Measurements from ENCODE around the gene HTR3A.

The HTR3A gene

GRCh38 chr11:114019574-114019973, 44.7 kb downstream of the HTR3A start:
- TF ChIP-seq GATA3 (IDR thresholded peaks at IDR 0.05; ENCODE audit: low read depth, low read length) (no peak), GATA2 (IDR thresholded peaks at IDR 0.05; ENCODE audit: low read depth, low read length) (no peak)

DNA sequence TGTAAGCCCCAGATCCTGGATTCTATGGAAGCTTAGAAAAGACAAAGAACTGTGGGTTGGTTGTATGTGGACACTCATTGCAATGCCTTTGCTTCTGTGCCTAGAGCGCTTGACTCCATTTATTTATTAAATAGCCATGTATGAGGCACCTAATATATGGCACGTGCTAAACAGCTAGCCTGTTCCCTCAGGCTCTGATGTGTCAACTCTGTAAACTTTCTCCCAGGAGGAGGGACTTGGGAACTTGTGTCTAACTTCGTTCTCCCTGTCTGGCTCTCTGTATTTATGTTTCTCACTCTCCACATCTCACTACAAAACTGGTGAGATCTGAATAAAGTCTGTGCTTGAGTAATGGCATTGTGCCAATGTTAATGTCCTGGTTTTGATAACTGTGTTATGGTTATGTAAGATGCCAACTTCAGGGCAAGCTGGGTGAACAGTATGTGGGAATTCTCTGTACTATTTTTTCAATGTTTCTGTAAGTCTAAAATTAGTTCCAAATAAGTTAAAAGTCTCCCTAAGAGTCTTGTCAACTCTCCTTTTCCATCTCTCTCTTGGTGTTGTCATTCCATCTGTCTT, 50.5 kb downstream of the HTR3A start:
- TF ChIP-seq GATA2 (IDR thresholded peaks at IDR 0.05; ENCODE audit: low read depth, low read length) (no peak), GATA3 (IDR thresholded peaks at IDR 0.05; ENCODE audit: low read depth, low read length) (no peak)

- no peak for TF ChIP-seq GATA2 (IDR thresholded peaks at IDR 0.05; ENCODE audit: low read depth, low read length)
- no peak for TF ChIP-seq GATA3 (IDR thresholded peaks at IDR 0.05; ENCODE audit: low read depth, low read length)
These were observed 51.4 kb downstream of the HTR3A start for GRCh38 chr11:114026355-114026754.

DNA sequence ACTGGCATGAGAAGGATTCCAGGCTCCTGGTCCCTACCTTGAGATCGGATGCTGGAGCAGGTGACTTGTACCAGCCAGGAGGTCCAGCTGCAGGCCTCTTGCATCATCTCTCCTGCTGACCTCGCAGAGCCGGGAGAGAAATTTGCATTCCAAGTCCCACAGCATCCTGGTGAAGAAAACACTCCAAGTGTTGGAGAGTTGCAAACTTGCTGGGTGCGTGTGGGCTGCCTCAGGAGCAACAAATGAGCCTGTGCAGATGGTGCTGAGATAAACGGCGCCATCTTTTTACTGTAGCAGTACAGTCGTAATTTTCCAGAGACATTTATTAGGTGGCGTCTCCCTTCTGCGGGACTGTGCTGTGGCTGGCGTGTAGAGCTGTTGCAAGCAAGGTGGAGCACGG, 52.5 kb downstream of the HTR3A start:
- TF ChIP-seq GATA3 (IDR thresholded peaks at IDR 0.05; ENCODE audit: low read depth, low read length) (no peak), GATA2 (IDR thresholded peaks at IDR 0.05; ENCODE audit: low read depth, low read length) (peak; percentile 50; the same call in 1 of the 2 replicates)

GRCh38 chr11:114027926-114028325, 53.0 kb downstream of the HTR3A start:
- TF ChIP-seq GATA2 (IDR thresholded peaks at IDR 0.05; ENCODE audit: low read depth, low read length): no peak
- TF ChIP-seq GATA3 (IDR thresholded peaks at IDR 0.05; ENCODE audit: low read depth, low read length): no peak

DNA sequence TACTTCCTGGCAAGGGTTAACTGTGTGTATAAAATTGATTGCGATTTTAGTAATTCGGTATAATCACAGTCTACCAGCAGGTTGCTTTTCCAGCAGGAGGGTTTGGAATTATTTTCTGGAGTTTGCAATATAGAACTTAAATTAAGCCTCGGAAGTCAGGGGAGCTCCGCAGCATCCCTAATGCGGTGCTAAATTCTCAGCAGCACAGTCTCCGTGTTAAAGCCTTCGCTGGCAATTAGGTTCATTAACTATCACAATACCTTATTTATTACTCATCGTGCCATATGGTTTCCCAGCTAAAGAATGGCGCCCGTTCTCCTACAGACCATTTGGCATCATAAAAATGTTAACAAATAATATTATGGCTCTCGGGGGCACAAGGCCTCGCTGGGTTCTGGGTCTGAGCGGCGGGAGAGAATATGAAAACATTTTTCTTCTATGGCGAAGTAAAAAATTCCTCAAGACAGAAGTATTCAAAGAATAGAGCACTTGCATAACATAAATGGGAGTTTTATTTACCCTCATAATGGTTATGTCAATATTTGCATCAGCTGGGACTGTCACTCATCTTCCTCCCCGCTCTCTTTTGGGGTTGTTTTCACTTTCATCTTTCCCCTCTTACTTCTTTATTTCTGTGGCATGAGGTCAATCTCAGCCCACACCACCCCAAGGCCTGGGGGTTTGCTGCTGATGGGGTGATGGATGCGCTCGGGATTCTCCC, 56.5 kb downstream of the HTR3A start:
- TF ChIP-seq GATA2 (IDR thresholded peaks at IDR 0.05; ENCODE audit: low read depth, low read length) (no peak), GATA3 (IDR thresholded peaks at IDR 0.05; ENCODE audit: low read depth, low read length) (no peak)

- TF ChIP-seq GATA2 (IDR thresholded peaks at IDR 0.05; ENCODE audit: low read depth, low read length): no peak
- TF ChIP-seq GATA3 (IDR thresholded peaks at IDR 0.05; ENCODE audit: low read depth, low read length): no peak
These were observed 57.0 kb downstream of the HTR3A start for GRCh38 chr11:114031967-114032320.

GRCh38 chr11:114033066-114033465, 58.2 kb downstream of the HTR3A start:
- TF ChIP-seq GATA2 (IDR thresholded peaks at IDR 0.05; ENCODE audit: low read depth, low read length) (no peak), GATA3 (IDR thresholded peaks at IDR 0.05; ENCODE audit: low read depth, low read length) (no peak)

DNA sequence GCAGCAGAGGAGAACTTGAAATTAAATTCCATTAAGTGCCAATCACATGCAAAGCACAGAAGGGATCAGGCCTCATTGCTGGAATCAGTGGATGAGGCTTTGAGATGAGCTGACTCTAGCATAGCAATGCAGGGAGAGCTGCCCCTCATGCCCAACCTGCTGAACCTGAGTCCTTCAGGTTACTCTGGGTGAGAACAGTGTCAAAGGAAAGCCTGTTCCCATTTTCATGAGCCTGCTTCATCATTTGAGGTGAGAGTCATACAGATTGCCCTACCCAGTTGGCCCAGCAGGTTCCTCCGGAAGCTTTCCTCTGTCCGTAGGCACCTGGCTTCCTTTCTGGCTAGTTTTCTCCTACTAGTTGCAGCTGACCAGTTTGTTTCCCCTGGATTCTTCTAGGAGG, 58.7 kb downstream of the HTR3A start:
- no peak for TF ChIP-seq GATA3 (IDR thresholded peaks at IDR 0.05; ENCODE audit: low read depth, low read length)
- TF ChIP-seq GATA2 (IDR thresholded peaks at IDR 0.05; ENCODE audit: low read depth, low read length): no peak

- TF ChIP-seq GATA2 (IDR thresholded peaks at IDR 0.05; ENCODE audit: low read depth, low read length) (no peak), GATA3 (IDR thresholded peaks at IDR 0.05; ENCODE audit: low read depth, low read length) (no peak)
These were observed 60.0 kb downstream of the HTR3A start for GRCh38 chr11:114034956-114035355.

DNA sequence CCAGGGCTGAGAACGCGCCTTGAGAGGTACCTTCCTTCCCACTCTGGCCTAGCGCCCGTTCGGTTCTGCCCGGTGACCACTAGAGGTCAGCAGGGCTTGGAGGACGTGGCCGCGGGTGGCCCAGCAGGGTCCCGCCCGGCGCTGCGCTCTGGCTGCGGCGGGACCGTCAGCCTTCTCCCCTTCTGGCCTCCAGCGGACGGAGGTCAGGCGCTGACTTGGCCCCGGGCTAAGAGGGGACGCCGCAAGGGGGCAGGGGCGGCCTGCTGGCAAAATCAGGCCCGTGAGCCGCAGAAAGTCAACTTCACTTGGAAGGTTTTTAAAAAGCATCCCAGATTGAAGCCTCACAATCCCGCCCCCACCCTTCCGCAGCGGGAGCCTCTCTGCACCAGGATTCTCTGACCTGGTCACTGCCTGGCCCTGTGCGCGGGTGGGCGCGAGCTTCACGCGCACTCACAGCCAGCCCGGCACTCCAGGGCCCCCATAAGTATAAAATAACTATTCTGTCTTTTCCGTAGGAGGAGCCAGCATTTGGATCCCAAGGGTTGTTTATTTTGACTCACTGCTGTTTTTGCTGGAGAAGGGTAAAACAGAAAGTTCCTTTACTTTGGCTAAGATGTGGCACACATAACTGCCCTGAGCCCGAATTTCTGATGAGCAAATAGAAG, 61.4 kb downstream of the HTR3A start:
- no peak for TF ChIP-seq GATA3 (IDR thresholded peaks at IDR 0.05; ENCODE audit: low read depth, low read length)
- TF ChIP-seq GATA2 (IDR thresholded peaks at IDR 0.05; ENCODE audit: low read depth, low read length): no peak

DNA sequence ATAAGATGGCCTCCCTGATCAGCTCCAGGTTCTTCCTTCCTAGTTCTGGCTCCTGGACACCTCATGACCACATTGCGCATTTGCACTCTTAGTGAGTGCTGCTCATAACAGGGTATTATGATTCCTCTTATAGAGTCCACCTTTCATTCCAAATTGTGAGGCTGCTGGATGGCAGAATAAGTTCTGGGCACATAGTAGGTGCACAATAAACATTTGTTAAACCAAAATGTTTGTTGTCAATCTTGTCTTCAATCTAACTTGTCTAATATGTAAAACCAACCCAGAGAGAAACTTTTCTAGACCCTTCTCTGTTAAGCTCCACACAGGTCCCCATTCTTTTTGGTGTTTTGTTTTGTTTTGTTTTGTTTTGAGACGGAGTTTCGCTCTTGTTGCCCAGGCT, 62.0 kb downstream of the HTR3A start:
- TF ChIP-seq GATA2 (IDR thresholded peaks at IDR 0.05; ENCODE audit: low read depth, low read length): no peak
- no peak for TF ChIP-seq GATA3 (IDR thresholded peaks at IDR 0.05; ENCODE audit: low read depth, low read length)

- TF ChIP-seq GATA3 (IDR thresholded peaks at IDR 0.05; ENCODE audit: low read depth, low read length) (no peak), GATA2 (IDR thresholded peaks at IDR 0.05; ENCODE audit: low read depth, low read length) (no peak)
These were observed 64.6 kb downstream of the HTR3A start for GRCh38 chr11:114039551-114039950.
